ENCODE results near the gene TAL1. TPM values are rescaled to one million over a fixed set of nuclear protein-coding genes. Genes with fewer than 3 reads are reported as not detected.

TAL1 gene
- total and polyA plus RNA-seq, 2 of the 8 experiments (the other 6 are each of a cell fraction or from before 2014, with no cell fraction given): 0.09 to 0.15 TPM

DNA sequence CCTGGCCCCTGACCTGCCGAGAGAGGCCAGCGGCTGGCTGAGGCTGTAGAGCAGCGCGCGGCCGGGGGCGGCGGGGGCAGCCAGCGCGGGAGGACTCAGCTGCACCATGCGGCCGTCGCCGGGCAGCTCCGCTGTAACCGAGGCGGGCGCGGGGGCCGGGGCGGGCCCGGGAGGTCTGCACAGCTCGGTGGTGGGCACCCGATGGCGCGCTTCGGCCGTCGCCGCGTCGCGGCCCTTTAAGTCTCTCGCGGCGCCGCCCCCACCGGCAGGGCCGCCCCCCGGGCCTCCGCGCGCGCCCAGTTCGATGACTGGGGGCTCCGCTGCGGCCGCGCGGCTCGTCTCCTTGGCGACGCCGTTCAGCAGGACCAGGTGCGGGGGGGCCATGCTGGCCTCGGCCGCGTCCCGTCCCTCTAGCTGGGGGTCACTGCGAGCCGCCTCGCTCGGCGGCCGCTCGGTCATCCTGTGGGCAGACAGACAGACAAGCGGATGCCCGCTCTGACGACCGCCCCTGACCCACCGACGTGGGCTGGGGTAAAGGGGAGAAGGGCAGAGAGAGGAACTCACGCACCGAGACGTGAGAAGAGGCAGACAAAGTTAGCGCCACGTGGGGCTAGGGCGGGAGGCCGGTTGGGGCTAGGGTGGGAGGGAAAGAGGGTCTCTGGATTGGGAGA is 6.5 kb downstream of the TAL1 start:
- DNase-seq (ENCODE audit: low read depth in 1 of 2, low spot score in 2 of 2): no peak
- Histone ChIP-seq H3K4me2 (ENCODE audit: insufficient read depth in 1 of 2, low read depth in 2 of 2, low read length in 2 of 2) (peak overlapping the region; percentile 67 to 71), H3K27ac (ENCODE audit: low read depth, low read length) (no peak overlapping the region), H3K23me2 (ENCODE audit: low read depth, low read length) (peaks cover 8% of the 10 kb centered on the region), H3K9ac (replicated peaks in 1 of 4; ENCODE audit: extremely low read depth in 1 of 4, low read depth in 3 of 4, low read length in 3 of 4) (no peak overlapping the region), H3K23ac (ENCODE audit: insufficient read length) (no peak overlapping the region), H3K14ac (ENCODE audit: insufficient read length) (no peak overlapping the region), H2BK120ac (replicated peaks; ENCODE audit: low read depth, low read length) (no peak overlapping the region), H2AFZ (ENCODE audit: low read length) (no peak overlapping the region), H2BK5ac (ENCODE audit: low read depth, low read length) (no peak overlapping the region), H3K18ac (ENCODE audit: extremely low read depth, low read length) (no peak overlapping the region), H3K79me1 (ENCODE audit: low read depth, low read length) (no peaks in the 10 kb centered on the region), H3K27me3 (replicated peaks in 1 of 4; ENCODE audit: control insufficient read depth in 3 of 4, extremely low read depth in 1 of 4, insufficient read depth in 3 of 4, low read length in 3 of 4) (peaks cover 87 to 100% (median 98%) of the 10 kb centered on the region in 4 experiments), H3K4me3 (ENCODE audit: extremely low read depth in 1 of 4, insufficient read depth in 2 of 4, low read depth in 3 of 4, low read length in 4 of 4) (peak overlapping the region; percentile 3 to 54 (median 20); a peak in 6 of 8 replicates), H3K36me3 (ENCODE audit: control insufficient read depth in 2 of 4, insufficient read depth in 4 of 4, low read length in 3 of 4) (no peaks in the 10 kb centered on the region; a peak in 1 of 8 replicates), H4K20me1 (replicated peaks in 1 of 2; ENCODE audit: control insufficient read depth in 1 of 2, insufficient read depth in 2 of 2, low read length in 2 of 2) (peaks cover 5 to 16% of the 10 kb centered on the region in 2 experiments), H3K4ac (replicated peaks; ENCODE audit: insufficient read length, low read depth, low read length) (no peak overlapping the region), H2AK5ac (ENCODE audit: low read depth, low read length) (no peak overlapping the region), H2BK15ac (ENCODE audit: low read length) (no peak overlapping the region), H3K4me1 (replicated peaks in 1 of 4; ENCODE audit: control insufficient read depth in 3 of 4, insufficient read depth in 4 of 4, low read length in 3 of 4) (peaks cover 7 to 40% (median 31%) of the 10 kb centered on the region in 4 experiments), H3K79me2 (ENCODE audit: control insufficient read depth in 1 of 2, insufficient read depth in 2 of 2, low read length in 2 of 2) (no peaks in the 10 kb centered on the region), H3K9me3 (ENCODE audit: insufficient read depth in 2 of 2, low read depth in 1 of 2, low read length in 1 of 2) (no peaks in the 10 kb centered on the region), H2BK12ac (ENCODE audit: low read depth, low read length) (0 out of 2 replicates have a peak overlapping the region, but pooled peaks have one; percentile 19), H3K56ac (replicated peaks; ENCODE audit: insufficient read length, low read depth, low read length) (no peak overlapping the region), H2BK20ac (ENCODE audit: low read length) (no peak overlapping the region), H4K5ac (ENCODE audit: insufficient read length, low read depth, low read length) (no peak overlapping the region), H4K8ac (ENCODE audit: extremely low read depth, insufficient read depth, low read length) (no peak overlapping the region), H4K91ac (replicated peaks; ENCODE audit: insufficient read length, low read length) (no peak overlapping the region)
- FAIRE-seq: no peak
- POLR2A ChIA-PET (ENCODE audit: partially characterized antibody): interaction anchor here (1.8 kb wide), 1 partner anchor 11 kb away, joined by 3 read pairs; no protein-coding TSS in a partner anchor
- peak; percentile 96 for TF ChIP-seq EZH2 (IDR thresholded peaks at IDR 0.05; ENCODE audit: low read depth, low read length, severe bottlenecking)
- peak; percentile 30 for TF ChIP-seq KDM4A (IDR thresholded peaks at IDR 0.05; ENCODE audit: low read depth, low read length, severe bottlenecking)
- peak; percentile 88 for TF ChIP-seq SUZ12 (IDR thresholded peaks at IDR 0.05; ENCODE audit: low read length)
- no peak for TF ChIP-seq EGR1 (IDR thresholded peaks at IDR 0.05; ENCODE audit: borderline replicate concordance, low read depth, low read length)
- CTCF ChIA-PET (ENCODE audit: partially characterized antibody): interaction anchor here (0.5 to 5.9 kb wide), 11 partner anchors 9 to 59 kb away, joined by 3 to 30 read pairs (median 3); no protein-coding TSS in a partner anchor
- 0% methylated on average over 2 of the region's 79 CpGs; no CpG with 5 or more reads in 1 of the 2 experiments for WGBS, 2 experiments (ENCODE audit: extremely low coverage in 1 of 2, insufficient coverage in 1 of 2, insufficient read length in 1 of 2, insufficient replicate concordance in 2 of 2, low coverage in 1 of 2, low lambda C conversion rate in 2 of 2, missing lambda C conversion rate in 1 of 2)

Measured in H1 (cell line).